ENCODE data around the gene SLC25A33. TPM values are rescaled to one million over a fixed set of nuclear protein-coding genes. Genes with fewer than 3 reads are reported as not detected.

Gene SLC25A33
- total and polyA plus RNA-seq, 2 of the 8 experiments (the other 6 are each of a cell fraction or from before 2014, with no cell fraction given), result 7.8 to 12.8 TPM

- Histone ChIP-seq H2AK5ac (ENCODE audit: low read depth, low read length) (no peak overlapping the region), H3K4me2 (ENCODE audit: insufficient read depth in 1 of 2, low read depth in 2 of 2, low read length in 2 of 2) (no peak overlapping the region), H3K4me3 (ENCODE audit: extremely low read depth in 1 of 4, insufficient read depth in 2 of 4, low read depth in 3 of 4, low read length in 4 of 4) (no peak overlapping the region), H4K8ac (ENCODE audit: extremely low read depth, insufficient read depth, low read length) (no peak overlapping the region), H3K79me2 (ENCODE audit: control insufficient read depth in 1 of 2, insufficient read depth in 2 of 2, low read length in 2 of 2) (no peaks in the 10 kb centered on the region), H2BK20ac (ENCODE audit: low read length) (no peak overlapping the region), H3K18ac (ENCODE audit: extremely low read depth, low read length) (no peak overlapping the region), H3K9me3 (ENCODE audit: insufficient read depth in 2 of 2, low read depth in 1 of 2, low read length in 1 of 2) (no peaks in the 10 kb centered on the region), H3K4ac (replicated peaks; ENCODE audit: insufficient read length, low read depth, low read length) (no peak overlapping the region), H4K20me1 (replicated peaks in 1 of 2; ENCODE audit: control insufficient read depth in 1 of 2, insufficient read depth in 2 of 2, low read length in 2 of 2) (peaks cover 0 to 7% of the 10 kb centered on the region in 2 experiments), H3K56ac (replicated peaks; ENCODE audit: insufficient read length, low read depth, low read length) (no peak overlapping the region), H3K79me1 (ENCODE audit: low read depth, low read length) (no peaks in the 10 kb centered on the region; the same call in 1 of the 2 replicates), H2AFZ (ENCODE audit: low read length) (no peak overlapping the region), H3K23ac (ENCODE audit: insufficient read length) (no peak overlapping the region), H3K14ac (ENCODE audit: insufficient read length) (no peak overlapping the region), H4K91ac (replicated peaks; ENCODE audit: insufficient read length, low read length) (no peak overlapping the region), H2BK5ac (ENCODE audit: low read depth, low read length) (no peak overlapping the region), H2BK12ac (ENCODE audit: low read depth, low read length) (no peak overlapping the region), H3K36me3 (ENCODE audit: control insufficient read depth in 2 of 4, insufficient read depth in 4 of 4, low read length in 3 of 4) (peaks cover 8 to 28% (median 17%) of the 10 kb centered on the region in 4 experiments; a peak in 5 of 8 replicates), H2BK15ac (ENCODE audit: low read length) (no peak overlapping the region), H3K9ac (replicated peaks in 1 of 4; ENCODE audit: extremely low read depth in 1 of 4, low read depth in 3 of 4, low read length in 3 of 4) (no peak overlapping the region), H3K23me2 (ENCODE audit: low read depth, low read length) (no peaks in the 10 kb centered on the region), H3K27ac (ENCODE audit: low read depth, low read length) (no peak overlapping the region), H3K4me1 (replicated peaks in 1 of 4; ENCODE audit: control insufficient read depth in 3 of 4, insufficient read depth in 4 of 4, low read length in 3 of 4) (no peaks in the 10 kb centered on the region), H3K27me3 (replicated peaks in 1 of 4; ENCODE audit: control insufficient read depth in 3 of 4, extremely low read depth in 1 of 4, insufficient read depth in 3 of 4, low read length in 3 of 4) (no peaks in the 10 kb centered on the region), H2BK120ac (replicated peaks; ENCODE audit: low read depth, low read length) (no peak overlapping the region), H4K5ac (ENCODE audit: insufficient read length, low read depth, low read length) (no peak overlapping the region)
- TF ChIP-seq TAF1 (IDR thresholded peaks at IDR 0.05; ENCODE audit: low read depth, low read length) (no peak), PHF8 (conservative IDR thresholded peaks at IDR 0.05; ENCODE audit: low read depth, low read length) (no peak), ASH2L (IDR thresholded peaks at IDR 0.05; ENCODE audit: low read length) (no peak), POLR2AphosphoS5 (IDR thresholded peaks at IDR 0.05; ENCODE audit: low read depth, low read length) (no peak), CEBPB (IDR thresholded peaks at IDR 0.05; ENCODE audit: low read depth, low read length) (no peak), SUZ12 (IDR thresholded peaks at IDR 0.05; ENCODE audit: low read length) (no peak), RNF2 (IDR thresholded peaks at IDR 0.05; ENCODE audit: borderline replicate concordance, low read depth, low read length, missing control alignments, poor library complexity, severe bottlenecking) (no peak), RBBP5 (IDR thresholded peaks at IDR 0.05; ENCODE audit: borderline replicate concordance, low read depth, low read length) (no peak), EP300 (IDR thresholded peaks at IDR 0.05; ENCODE audit: borderline replicate concordance in 1 of 2, low read depth in 2 of 2, low read length in 2 of 2) (no peak), POLR2A (IDR thresholded peaks at IDR 0.05; ENCODE audit: control extremely low read depth in 1 of 2, low read depth in 2 of 2, low read length in 2 of 2) (no peak), SIX5 (IDR thresholded peaks at IDR 0.05; ENCODE audit: low read depth, low read length) (no peak), GTF2F1 (IDR thresholded peaks at IDR 0.05; ENCODE audit: borderline replicate concordance, low read depth, low read length) (no peak), CBX8 (IDR thresholded peaks at IDR 0.05; ENCODE audit: borderline replicate concordance, low read depth, low read length) (no peak)
- DNase-seq (ENCODE audit: low read depth in 1 of 2, low spot score in 2 of 2) (no peak), FAIRE-seq (no peak)
- WGBS, 2 experiments (ENCODE audit: extremely low coverage in 1 of 2, insufficient coverage in 1 of 2, insufficient read length in 1 of 2, insufficient replicate concordance in 2 of 2, low coverage in 1 of 2, low lambda C conversion rate in 2 of 2, missing lambda C conversion rate in 1 of 2), result 94% methylated on average over 11 of the region's 11 CpGs; no CpG with 5 or more reads in 1 of the 2 experiments
- ChIA-PET CTCF (ENCODE audit: partially characterized antibody) (interaction anchor here (1.1 to 6.7 kb wide), 5 partner anchors 9 to 108 kb away, joined by 3 to 77 read pairs (median 5); no protein-coding TSS in a partner anchor), POLR2A (ENCODE audit: partially characterized antibody) (interaction anchor here (2.2 kb wide), 1 partner anchor 9 kb away, joined by 7 read pairs; no protein-coding TSS in a partner anchor)
These were observed 73.0 kb downstream of the SLC25A33 start for GRCh38 chr1:9612162-9612845.

Data from H1 (cell line).